ENCODE measurements around the gene ADAMTS2.
"Not testable (repeated sequence)": the region's sequence is repeated elsewhere in the genome, so short reads cannot be mapped to it uniquely, and the experiment has no call there.

Gene ADAMTS2

GRCh38 chr5:179221196-179221876 lies 123.9 kb downstream of the ADAMTS2 start:
- DNase-seq, result no peak
- in situ Hi-C loops (cut with HindIII; ENCODE audit: low pct_ligation_motif_present, low pct_unique_long_range_greater_than_20kb, low sequenced_read_pairs), result no loop called here

- DNase-seq, result no peak
- in situ Hi-C loops (cut with HindIII; ENCODE audit: low pct_ligation_motif_present, low pct_unique_long_range_greater_than_20kb, low sequenced_read_pairs), result no loop called here
These were observed 124.5 kb downstream of the ADAMTS2 start for GRCh38 chr5:179220716-179221115.

GRCh38 chr5:179219661-179220620 lies 125.3 kb downstream of the ADAMTS2 start:
- no peak for DNase-seq
- in situ Hi-C loops (cut with HindIII; ENCODE audit: low pct_ligation_motif_present, low pct_unique_long_range_greater_than_20kb, low sequenced_read_pairs), result no loop called here

- in situ Hi-C loops (cut with HindIII; ENCODE audit: low pct_ligation_motif_present, low pct_unique_long_range_greater_than_20kb, low sequenced_read_pairs), result no loop called here
- no peak for DNase-seq
These were observed 126.3 kb downstream of the ADAMTS2 start for GRCh38 chr5:179218943-179219330.

GRCh38 chr5:179217956-179218942 lies 127.0 kb downstream of the ADAMTS2 start:
- no peak for DNase-seq
- in situ Hi-C loops (cut with HindIII; ENCODE audit: low pct_ligation_motif_present, low pct_unique_long_range_greater_than_20kb, low sequenced_read_pairs), result no loop called here

- no peak for DNase-seq
These were observed 127.9 kb downstream of the ADAMTS2 start for GRCh38 chr5:179217356-179217755.

GRCh38 chr5:179216381-179216780 lies 128.9 kb downstream of the ADAMTS2 start:
- in situ Hi-C loops (cut with HindIII; ENCODE audit: low pct_ligation_motif_present, low pct_unique_long_range_greater_than_20kb, low sequenced_read_pairs); DNase-seq: not testable (repeated sequence)

More at GRCh38 chr5:179217356-179217755, 127.9 kb downstream of the ADAMTS2 start:
- in situ Hi-C loops (cut with HindIII; ENCODE audit: low pct_ligation_motif_present, low pct_unique_long_range_greater_than_20kb, low sequenced_read_pairs), result no loop called here

- in situ Hi-C loops (cut with HindIII; ENCODE audit: low pct_ligation_motif_present, low pct_unique_long_range_greater_than_20kb, low sequenced_read_pairs), result no loop called here
- no peak for DNase-seq
These were observed 129.7 kb downstream of the ADAMTS2 start for GRCh38 chr5:179215576-179215975.

- no peak for DNase-seq
- in situ Hi-C loops (cut with HindIII; ENCODE audit: low pct_ligation_motif_present, low pct_unique_long_range_greater_than_20kb, low sequenced_read_pairs), result no loop called here
These were observed 130.6 kb downstream of the ADAMTS2 start for GRCh38 chr5:179214678-179215077.

GRCh38 chr5:179212870-179213269 lies 132.4 kb downstream of the ADAMTS2 start:
- in situ Hi-C loops (cut with HindIII; ENCODE audit: low pct_ligation_motif_present, low pct_unique_long_range_greater_than_20kb, low sequenced_read_pairs), result no loop called here
- no peak for DNase-seq

- in situ Hi-C loops (cut with HindIII; ENCODE audit: low pct_ligation_motif_present, low pct_unique_long_range_greater_than_20kb, low sequenced_read_pairs), result no loop called here
- DNase-seq, result no peak
These were observed 133.6 kb downstream of the ADAMTS2 start for GRCh38 chr5:179211631-179212030.

- in situ Hi-C loops (cut with HindIII; ENCODE audit: low pct_ligation_motif_present, low pct_unique_long_range_greater_than_20kb, low sequenced_read_pairs), result no loop called here
- DNase-seq, result no peak
These were observed 134.2 kb downstream of the ADAMTS2 start for GRCh38 chr5:179211068-179211467.

GRCh38 chr5:179210478-179210877 lies 134.8 kb downstream of the ADAMTS2 start:
- in situ Hi-C loops (cut with HindIII; ENCODE audit: low pct_ligation_motif_present, low pct_unique_long_range_greater_than_20kb, low sequenced_read_pairs), result no loop called here
- no peak for DNase-seq

- DNase-seq, result no peak
- in situ Hi-C loops (cut with HindIII; ENCODE audit: low pct_ligation_motif_present, low pct_unique_long_range_greater_than_20kb, low sequenced_read_pairs), result no loop called here
These were observed 135.7 kb downstream of the ADAMTS2 start for GRCh38 chr5:179209359-179210150.

- in situ Hi-C loops (cut with HindIII; ENCODE audit: low pct_ligation_motif_present, low pct_unique_long_range_greater_than_20kb, low sequenced_read_pairs), result no loop called here
- no peak for DNase-seq
These were observed 136.4 kb downstream of the ADAMTS2 start for GRCh38 chr5:179208706-179209358.

GRCh38 chr5:179207920-179208705 lies 137.1 kb downstream of the ADAMTS2 start:
- DNase-seq, result no peak
- in situ Hi-C loops (cut with HindIII; ENCODE audit: low pct_ligation_motif_present, low pct_unique_long_range_greater_than_20kb, low sequenced_read_pairs), result no loop called here

- DNase-seq, result no peak
- in situ Hi-C loops (cut with HindIII; ENCODE audit: low pct_ligation_motif_present, low pct_unique_long_range_greater_than_20kb, low sequenced_read_pairs), result no loop called here
These were observed 137.8 kb downstream of the ADAMTS2 start for GRCh38 chr5:179207470-179207869.

Data from ACHN (cell line).